Upper lobe of left lung (tissue), 4 donors: ENCODE results near the gene PFKM.

Experiments used
- POLR2A ChIP-seq, 4 donors: fragments of 450-650 bp; IDR thresholded peaks; one replicate each; pipeline ENCODE4 v1.5.1; 2016 to 2017; ENCODE audit warnings: antibody characterized with exemption in 4 of 4, mild to moderate bottlenecking in 2 of 4
- POLR2AphosphoS5 ChIP-seq, 2 donors: sonication (generic); formaldehyde crosslinking; IDR thresholded peaks; one replicate each; pipeline ENCODE4 v1.5.1; 2017; ENCODE audit warnings: antibody characterized with exemption in 2 of 2
- TF ChIP-seq, protein P1 (sequence below), 6 experiments: fragments of 450-650 bp in 4 of 6; fragments of 200-600 bp in 2 of 6; sonication (generic) in 2 of 6; IDR thresholded peaks; one replicate each; pipeline ENCODE4 v1.5.1; 2016 to 2019; ENCODE audit warnings: antibody characterized with exemption in 6 of 6

DNA sequence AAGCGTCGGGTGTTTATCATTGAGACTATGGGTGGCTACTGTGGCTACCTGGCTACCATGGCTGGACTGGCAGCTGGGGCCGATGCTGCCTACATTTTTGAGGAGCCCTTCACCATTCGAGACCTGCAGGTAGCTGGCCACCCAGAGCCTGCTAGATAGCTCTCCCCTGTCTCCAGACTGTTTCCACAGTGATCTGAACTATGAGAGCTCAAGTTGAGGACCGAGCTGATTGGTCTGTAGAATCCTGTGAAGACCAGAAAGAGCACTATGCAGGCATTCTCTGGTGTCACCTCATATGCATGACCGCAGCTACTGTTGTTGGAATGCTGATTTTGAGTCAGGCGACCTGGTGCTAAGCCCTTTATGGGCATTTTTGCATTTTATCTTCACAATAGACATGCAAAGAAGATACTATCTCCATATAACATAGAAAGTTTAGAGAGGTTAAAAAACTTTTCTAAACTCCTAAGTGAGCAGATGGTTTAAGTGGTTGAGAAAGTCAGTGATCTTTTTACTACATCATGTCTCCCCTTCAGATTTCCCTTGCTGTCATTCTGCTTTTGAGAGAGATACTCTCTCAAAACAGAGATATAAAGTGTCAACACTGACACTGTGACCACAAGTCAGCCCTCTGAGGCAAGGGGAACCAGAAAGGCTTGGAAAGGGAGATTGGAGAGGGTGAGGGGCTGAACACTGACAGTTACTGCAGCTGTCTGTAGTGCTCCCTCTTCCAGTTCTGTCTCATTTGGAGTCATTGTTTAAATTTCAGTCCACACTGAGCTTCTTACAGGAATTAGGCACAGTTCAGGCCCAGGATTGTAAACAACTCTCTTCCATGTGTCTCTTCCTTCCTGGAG lies 23.9 kb downstream of the PFKM start:
- TF ChIP-seq, protein P1, sequence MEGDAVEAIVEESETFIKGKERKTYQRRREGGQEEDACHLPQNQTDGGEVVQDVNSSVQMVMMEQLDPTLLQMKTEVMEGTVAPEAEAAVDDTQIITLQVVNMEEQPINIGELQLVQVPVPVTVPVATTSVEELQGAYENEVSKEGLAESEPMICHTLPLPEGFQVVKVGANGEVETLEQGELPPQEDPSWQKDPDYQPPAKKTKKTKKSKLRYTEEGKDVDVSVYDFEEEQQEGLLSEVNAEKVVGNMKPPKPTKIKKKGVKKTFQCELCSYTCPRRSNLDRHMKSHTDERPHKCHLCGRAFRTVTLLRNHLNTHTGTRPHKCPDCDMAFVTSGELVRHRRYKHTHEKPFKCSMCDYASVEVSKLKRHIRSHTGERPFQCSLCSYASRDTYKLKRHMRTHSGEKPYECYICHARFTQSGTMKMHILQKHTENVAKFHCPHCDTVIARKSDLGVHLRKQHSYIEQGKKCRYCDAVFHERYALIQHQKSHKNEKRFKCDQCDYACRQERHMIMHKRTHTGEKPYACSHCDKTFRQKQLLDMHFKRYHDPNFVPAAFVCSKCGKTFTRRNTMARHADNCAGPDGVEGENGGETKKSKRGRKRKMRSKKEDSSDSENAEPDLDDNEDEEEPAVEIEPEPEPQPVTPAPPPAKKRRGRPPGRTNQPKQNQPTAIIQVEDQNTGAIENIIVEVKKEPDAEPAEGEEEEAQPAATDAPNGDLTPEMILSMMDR (IDR thresholded peaks at IDR 0.05) = no peak
- TF ChIP-seq POLR2A (IDR thresholded peaks at IDR 0.05) = no peak
- TF ChIP-seq POLR2AphosphoS5 (IDR thresholded peaks at IDR 0.05) = no peak
